Liver (tissue), 9 donors: ENCODE measurements around the gene TBX5. TPM values are rescaled to one million over a fixed set of nuclear protein-coding genes. Genes with fewer than 3 reads are reported as not detected.

Experiments
- DNase-seq: peaks from one replicate; pipeline ENCODE4 v3.0.0-alpha.2; 2017; ENCODE audit warnings: low spot score
- H3K27ac ChIP-seq, 2 donors: one replicate each; pipeline ENCODE4 v1.7.0; 2013; ENCODE audit warnings: inconsistent platforms in 2 of 2, low read length in 2 of 2, control low read depth in 1 of 2, low read depth in 1 of 2, mild to moderate bottlenecking in 1 of 2
- H3K27me3 ChIP-seq, 4 donors: one replicate each; pipeline versions ENCODE4 v1.6.1 to v1.7.0; 2013; ENCODE audit warnings: low read length in 3 of 4, inconsistent platforms in 1 of 4, mild to moderate bottlenecking in 1 of 4, moderate library complexity in 1 of 4; ENCODE audit not compliant: control insufficient read depth in 4 of 4, insufficient read depth in 4 of 4
- H3K36me3 ChIP-seq, 4 donors: one replicate each; pipeline versions ENCODE4 v1.6.1 to v1.7.0; 2013; ENCODE audit warnings: low read length in 3 of 4, mild to moderate bottlenecking in 3 of 4, low read depth in 1 of 4, moderate library complexity in 1 of 4; ENCODE audit not compliant: control insufficient read depth in 4 of 4, insufficient read depth in 3 of 4
- H3K4me1 ChIP-seq, 4 donors: one replicate each; pipeline versions ENCODE4 v1.6.1 to v1.7.0; 2013; ENCODE audit warnings: low read length in 3 of 4, mild to moderate bottlenecking in 3 of 4, moderate library complexity in 1 of 4; ENCODE audit not compliant: control insufficient read depth in 4 of 4, insufficient read depth in 4 of 4
- H3K4me3 ChIP-seq, 3 donors: one replicate each; pipeline versions ENCODE4 v1.6.1 to v1.7.0; 2013; ENCODE audit warnings: low read length in 3 of 3, control low read depth in 1 of 3, low read depth in 1 of 3, mild to moderate bottlenecking in 1 of 3
- H3K9ac ChIP-seq, 2 donors: one replicate each; pipeline ENCODE4 v1.7.0; 2013; ENCODE audit warnings: low read length in 2 of 2, mild to moderate bottlenecking in 2 of 2, moderate library complexity in 2 of 2, control low read depth in 1 of 2, low read depth in 1 of 2
- H3K9me3 ChIP-seq, 4 donors: one replicate each; pipeline versions ENCODE4 v1.6.1 to v1.7.0; 2013; ENCODE audit warnings: low read length in 3 of 4; ENCODE audit not compliant: control insufficient read depth in 4 of 4
- ATF3 ChIP-seq: IDR thresholded peaks from 2 replicates; pipeline ENCODE4 v1.6.1; 2016; ENCODE audit warnings: antibody characterized with exemption
- CTCF ChIP-seq: fragments of 150-350 bp; IDR thresholded peaks from 2 replicates; pipeline ENCODE4 v1.5.1; 2017; ENCODE audit warnings: improper control_type of control experiment, low read depth, low read length; ENCODE audit not compliant: missing input control
- EGR1 ChIP-seq, 2 donors: IDR thresholded peaks; 2 replicates each; pipeline ENCODE4 v1.6.1; 2016 to 2018; ENCODE audit warnings: antibody characterized with exemption in 2 of 2, low read depth in 2 of 2
- FOXA2 ChIP-seq: IDR thresholded peaks from 2 replicates; pipeline ENCODE4 v1.6.1; 2016; ENCODE audit warnings: antibody characterized with exemption
- GABPA ChIP-seq, 2 donors: IDR thresholded peaks in 1 of 2; conservative IDR thresholded peaks in 1 of 2; 2 replicates each; pipeline ENCODE4 v1.6.1; 2016; ENCODE audit warnings: antibody characterized with exemption in 2 of 2, mild to moderate bottlenecking in 1 of 2, moderate library complexity in 1 of 2
- HNF4A ChIP-seq, 2 donors: conservative IDR thresholded peaks; 2 replicates each; pipeline ENCODE4 v1.6.1; 2016; ENCODE audit warnings: antibody characterized with exemption in 2 of 2, mild to moderate bottlenecking in 2 of 2
- HNF4G ChIP-seq: IDR thresholded peaks from 2 replicates; pipeline ENCODE4 v1.6.1; 2016; ENCODE audit warnings: antibody characterized with exemption
- JUND ChIP-seq, 2 donors: IDR thresholded peaks; 2 replicates each; pipeline ENCODE4 v1.6.1; 2016; ENCODE audit warnings: antibody characterized with exemption in 2 of 2
- MAX ChIP-seq: IDR thresholded peaks from 2 replicates; pipeline ENCODE4 v1.6.1; 2016; ENCODE audit warnings: antibody characterized with exemption
- NR2F2 ChIP-seq: IDR thresholded peaks from 2 replicates; pipeline ENCODE4 v1.6.1; 2016; ENCODE audit warnings: antibody characterized with exemption
- RAD21 ChIP-seq, 2 donors: IDR thresholded peaks; 2 replicates each; pipeline ENCODE4 v1.6.1; 2016; ENCODE audit warnings: antibody characterized with exemption in 2 of 2, mild to moderate bottlenecking in 2 of 2
- REST ChIP-seq: IDR thresholded peaks from 2 replicates; pipeline ENCODE4 v1.6.1; 2016; ENCODE audit warnings: antibody characterized with exemption, mild to moderate bottlenecking
- RXRA ChIP-seq, 2 donors: IDR thresholded peaks; 2 replicates each; pipeline ENCODE4 v1.6.1; 2017 to 2018; ENCODE audit warnings: antibody characterized with exemption in 2 of 2, mild to moderate bottlenecking in 1 of 2
- SP1 ChIP-seq: IDR thresholded peaks from 2 replicates; pipeline ENCODE4 v1.6.1; 2018; ENCODE audit warnings: antibody characterized with exemption, mild to moderate bottlenecking
- TAF1 ChIP-seq: conservative IDR thresholded peaks from 2 replicates; pipeline ENCODE4 v1.6.1; 2016; ENCODE audit warnings: antibody characterized with exemption, mild to moderate bottlenecking
- YY1 ChIP-seq: IDR thresholded peaks from 2 replicates; pipeline ENCODE4 v1.6.1; 2016; ENCODE audit warnings: antibody characterized with exemption, mild to moderate bottlenecking
- WGBS: extraction: QIAGEN DNeasy Blood & Tissue Kit; methylation state at CpG from one replicate; pipeline ENCODE4 v1.1.7; 2013; 5-methylcytosine and 5-hydroxymethylcytosine counted together
- polyA plus RNA-seq, 2 donors: library from polyadenylated mRNA; stranded (reverse) in 1 of 2; unstranded in 1 of 2; fragments of 200-250 nt in 1 of 2; fragments of >200 nt in 1 of 2; fragmentation: Nextera tagmentation in 1 of 2; extraction: Ambion mirVana in 1 of 2; gene quantifications; one replicate each; pipeline versions ENCODE4 v1.2.1 to v1.2.3, GENCODE V29; 2013 to 2015
- total RNA-seq, 2 donors: library from RNA; depleted of rRNA; stranded (reverse); fragments of >200 nt; gene quantifications; one replicate each; pipeline ENCODE4 v1.2.3, GENCODE V29; 2014
- donor health status: healthy.
- donor health status: healthy.
- donor health status: healthy.
- donor health status: healthy.
- donor health status: healthy.

TBX5 gene
- total and polyA plus RNA-seq, 4 donors, result 0.03 TPM; not detected in 3

- WGBS, result 80% methylated on average over 7 of the region's 7 CpGs
These were observed 91.5 kb downstream of the TBX5 start for GRCh38 chr12:114314403-114314802.

More at GRCh38 chr12:114314403-114314802, 91.5 kb downstream of the TBX5 start:
- Histone ChIP-seq H3K36me3 (no peaks in the 10 kb centered on the region), H3K9me3 (peaks cover 0 to 4% (median 0%) of the 10 kb centered on the region in 4 donors), H3K4me3 (no peak overlapping the region), H3K9ac (no peak overlapping the region), H3K4me1 (no peaks in the 10 kb centered on the region), H3K27me3 (no peaks in the 10 kb centered on the region), H3K27ac (no peak overlapping the region)
- DNase-seq, result no peak
- TF ChIP-seq REST (no peak), HNF4G (no peak), FOXA2 (no peak), HNF4A (conservative IDR thresholded peaks at IDR 0.05) (no peak), NR2F2 (no peak), SP1 (no peak), CTCF (no peak), JUND (IDR thresholded peaks at IDR 0.05) (no peak), EGR1 (IDR thresholded peaks at IDR 0.05; ENCODE audit: low read depth in 2 of 2) (no peak), RAD21 (IDR thresholded peaks at IDR 0.05) (no peak), GABPA (IDR thresholded peaks at IDR 0.05 in 1 of 2, conservative IDR thresholded peaks at IDR 0.05 in 1 of 2) (no peak), RXRA (IDR thresholded peaks at IDR 0.05) (no peak), TAF1 (no peak), YY1 (no peak), MAX (no peak), ATF3 (no peak)
